ENCODE data around the gene TXNDC5. TPM values are rescaled to one million over a fixed set of nuclear protein-coding genes. Genes with fewer than 3 reads are reported as not detected.

Gene TXNDC5
- total RNA-seq, 4 donors from 2014 or later: 113 to 159 (median 132) TPM

DNA sequence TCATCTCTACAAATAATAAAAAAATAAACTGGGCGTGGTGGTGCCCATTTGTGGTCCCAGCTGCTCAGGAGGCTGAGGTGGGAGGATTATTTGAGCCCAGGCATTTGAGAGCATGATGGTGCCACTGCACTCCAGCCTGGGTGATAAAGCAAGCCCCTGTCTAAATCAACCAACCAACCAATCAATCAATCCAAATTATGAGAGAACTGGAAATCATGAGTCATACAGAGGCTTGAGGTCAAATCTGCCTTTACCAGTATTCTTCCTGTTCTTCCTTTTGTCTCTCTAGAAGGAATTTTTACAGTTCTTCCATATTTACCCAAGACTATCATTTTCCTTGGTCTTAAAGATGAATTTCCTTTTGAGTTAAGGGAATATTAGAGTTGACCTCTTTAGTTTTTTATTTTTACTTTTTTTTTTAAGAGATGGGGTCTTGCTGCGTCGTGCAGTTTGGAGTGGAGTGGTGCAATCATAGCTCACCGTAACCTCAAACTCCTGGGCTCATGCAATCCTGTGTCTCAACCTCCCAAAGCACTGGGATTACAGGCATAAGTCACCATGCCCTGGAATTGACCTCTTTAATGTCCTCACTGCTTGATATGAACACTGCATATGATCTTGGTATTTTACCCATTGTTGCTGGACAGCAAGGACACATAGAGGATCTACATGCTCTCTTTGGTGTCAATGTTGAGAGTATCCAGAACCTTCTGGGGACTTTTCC is 44.1 kb upstream of the TXNDC5 start:
- TF ChIP-seq, protein P1, sequence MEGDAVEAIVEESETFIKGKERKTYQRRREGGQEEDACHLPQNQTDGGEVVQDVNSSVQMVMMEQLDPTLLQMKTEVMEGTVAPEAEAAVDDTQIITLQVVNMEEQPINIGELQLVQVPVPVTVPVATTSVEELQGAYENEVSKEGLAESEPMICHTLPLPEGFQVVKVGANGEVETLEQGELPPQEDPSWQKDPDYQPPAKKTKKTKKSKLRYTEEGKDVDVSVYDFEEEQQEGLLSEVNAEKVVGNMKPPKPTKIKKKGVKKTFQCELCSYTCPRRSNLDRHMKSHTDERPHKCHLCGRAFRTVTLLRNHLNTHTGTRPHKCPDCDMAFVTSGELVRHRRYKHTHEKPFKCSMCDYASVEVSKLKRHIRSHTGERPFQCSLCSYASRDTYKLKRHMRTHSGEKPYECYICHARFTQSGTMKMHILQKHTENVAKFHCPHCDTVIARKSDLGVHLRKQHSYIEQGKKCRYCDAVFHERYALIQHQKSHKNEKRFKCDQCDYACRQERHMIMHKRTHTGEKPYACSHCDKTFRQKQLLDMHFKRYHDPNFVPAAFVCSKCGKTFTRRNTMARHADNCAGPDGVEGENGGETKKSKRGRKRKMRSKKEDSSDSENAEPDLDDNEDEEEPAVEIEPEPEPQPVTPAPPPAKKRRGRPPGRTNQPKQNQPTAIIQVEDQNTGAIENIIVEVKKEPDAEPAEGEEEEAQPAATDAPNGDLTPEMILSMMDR (IDR thresholded peaks at IDR 0.05): no peak
- TF ChIP-seq POLR2A (IDR thresholded peaks at IDR 0.05): no peak
- Histone ChIP-seq H3K27ac (no peak overlapping the region), H3K4me3 (replicated peaks in 1 of 3) (no peak overlapping the region), H3K27me3 (no peaks in the 10 kb centered on the region), H3K4me1 (no peaks in the 10 kb centered on the region), H3K36me3 (no peaks in the 10 kb centered on the region), H3K9me3 (no peaks in the 10 kb centered on the region)
- intact Hi-C loops (cut with DNase I): no loop called here
- no peak for DNase-seq
- WGBS, 2 donors: 93 to 95% methylated on average over 4 of the region's 4 CpGs

DNA sequence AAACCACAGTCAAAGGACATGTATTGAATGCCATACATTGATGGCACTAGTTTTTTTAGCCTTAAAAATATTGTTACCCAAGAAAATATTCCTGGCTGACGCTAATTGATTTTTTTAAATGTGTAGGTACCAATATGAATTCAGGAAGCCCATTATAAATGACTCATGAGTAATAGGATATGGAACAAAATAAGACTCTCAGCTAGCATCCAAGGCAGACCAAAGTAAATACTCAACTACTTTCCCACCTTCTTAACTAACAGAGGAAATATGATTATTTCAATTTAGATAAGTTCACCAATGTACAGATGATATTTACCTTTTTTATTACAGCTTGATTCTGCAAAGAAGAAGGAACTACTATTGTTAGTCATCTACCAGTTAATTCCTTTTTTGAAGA is 43.2 kb upstream of the TXNDC5 start:
- Histone ChIP-seq H3K4me3 (replicated peaks in 1 of 3) (no peak overlapping the region), H3K9me3 (no peaks in the 10 kb centered on the region), H3K27ac (no peak overlapping the region), H3K27me3 (no peaks in the 10 kb centered on the region), H3K4me1 (no peaks in the 10 kb centered on the region), H3K36me3 (no peaks in the 10 kb centered on the region)
- intact Hi-C loops (cut with DNase I): no loop called here
- no peak for DNase-seq
- no peak for TF ChIP-seq POLR2A (IDR thresholded peaks at IDR 0.05)
- TF ChIP-seq, protein P1 (IDR thresholded peaks at IDR 0.05): no peak
- WGBS, 2 donors: 90 to 94% methylated on average over 1 of the region's 1 CpG

DNA sequence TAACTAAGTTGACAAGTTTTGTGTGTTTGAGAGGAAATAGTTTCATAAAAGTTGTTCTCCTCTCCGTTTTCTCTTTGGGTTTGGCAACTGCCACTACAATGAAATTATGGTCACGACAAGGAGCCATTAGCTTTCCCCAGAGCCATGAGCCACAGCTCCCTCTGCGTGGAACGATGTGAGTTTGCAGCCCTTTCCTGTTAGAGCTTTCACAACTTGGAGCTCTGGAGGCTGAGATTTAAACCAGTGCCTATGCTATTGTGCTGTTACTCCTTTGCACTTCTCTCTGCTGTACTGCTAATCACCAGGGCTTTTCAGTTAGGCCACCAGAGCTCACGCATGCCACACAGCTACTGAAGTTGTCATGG is 29.3 kb upstream of the TXNDC5 start:
- intact Hi-C loops (cut with DNase I): no loop called here
- Histone ChIP-seq H3K27me3 (no peaks in the 10 kb centered on the region), H3K9me3 (no peaks in the 10 kb centered on the region), H3K27ac (no peak overlapping the region), H3K36me3 (no peaks in the 10 kb centered on the region), H3K4me1 (no peaks in the 10 kb centered on the region), H3K4me3 (replicated peaks in 1 of 3) (no peak overlapping the region)
- WGBS, 2 donors: 57 to 79% methylated on average over 5 of the region's 5 CpGs
- DNase-seq: no peak
- TF ChIP-seq, protein P1 (IDR thresholded peaks at IDR 0.05): no peak
- no peak for TF ChIP-seq POLR2A (IDR thresholded peaks at IDR 0.05)

DNA sequence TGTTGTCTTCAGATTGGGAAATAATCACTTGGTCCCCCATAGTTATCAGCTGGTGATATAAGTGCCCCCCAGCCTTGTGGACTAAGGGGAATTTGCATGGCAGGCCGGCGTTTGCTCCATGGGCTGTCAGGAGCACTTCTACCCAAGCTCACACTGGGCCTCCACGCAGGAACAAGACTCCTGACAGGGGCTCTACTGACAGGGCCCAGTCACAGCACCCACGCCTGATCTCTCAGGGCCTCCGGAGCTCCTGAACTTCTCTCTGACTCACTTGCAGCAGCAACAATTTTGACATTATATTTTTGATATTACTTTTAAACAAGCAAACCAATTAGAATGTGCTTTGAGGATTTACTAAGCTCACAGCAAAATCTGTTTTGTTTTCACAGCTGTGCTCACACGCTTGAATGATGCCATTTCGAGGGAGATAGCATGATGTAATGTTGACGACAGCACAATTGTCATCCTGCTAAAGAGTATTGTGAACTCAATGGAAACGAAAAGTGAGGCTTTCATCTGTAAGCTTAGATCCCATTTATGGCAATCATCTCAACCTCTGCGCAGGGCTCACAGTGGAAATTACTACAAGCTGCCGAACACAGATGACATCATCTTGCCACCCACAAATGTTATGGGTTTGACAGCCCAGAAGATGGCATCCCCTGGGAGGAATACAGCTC is 28.7 kb upstream of the TXNDC5 start:
- H3K4me3 ChIP-seq (replicated peaks in 1 of 3): no peak overlapping the region
- H3K27ac ChIP-seq: no peak overlapping the region
- intact Hi-C loops (cut with DNase I): no loop called here
- no peaks in the 10 kb centered on the region for H3K27me3 ChIP-seq
- WGBS, 2 donors: 70 to 84% methylated on average over 11 of the region's 11 CpGs
- no peaks in the 10 kb centered on the region for H3K9me3 ChIP-seq
- no peak for TF ChIP-seq POLR2A (IDR thresholded peaks at IDR 0.05)
- TF ChIP-seq, protein P1 (IDR thresholded peaks at IDR 0.05): no peak
- H3K4me1 ChIP-seq: no peaks in the 10 kb centered on the region
- DNase-seq: no peak
- H3K36me3 ChIP-seq: no peaks in the 10 kb centered on the region

DNA sequence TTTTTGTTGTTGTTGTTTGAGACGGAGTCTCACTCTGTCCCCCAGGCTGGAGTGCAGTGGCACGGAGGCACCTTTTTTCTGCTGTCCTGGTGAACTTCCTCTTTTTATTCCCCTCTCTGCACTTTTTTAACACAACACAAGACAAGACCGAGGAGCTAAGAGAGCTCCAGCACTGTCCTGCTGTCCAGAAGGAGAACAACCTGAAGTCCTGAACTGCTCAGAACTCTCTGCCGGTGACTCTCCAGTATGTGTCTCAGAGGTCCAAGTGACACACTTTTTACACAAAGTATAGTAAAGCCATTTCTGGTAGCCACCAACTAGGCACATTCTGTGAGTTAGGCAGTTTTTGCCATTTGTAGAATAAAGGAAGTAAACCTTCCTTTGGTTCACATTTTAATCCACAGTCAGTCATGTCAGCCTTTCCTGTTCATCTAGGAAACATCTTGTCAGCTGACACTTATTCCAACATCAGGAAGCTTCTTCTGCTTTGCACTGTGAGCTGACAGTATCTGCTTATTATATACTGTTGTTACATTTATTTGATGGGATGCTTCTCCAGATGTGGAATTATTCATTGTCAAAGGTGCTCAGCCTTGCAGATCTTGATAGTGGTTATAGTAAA is 28.1 kb upstream of the TXNDC5 start:
- Histone ChIP-seq H3K27me3 (no peaks in the 10 kb centered on the region), H3K9me3 (no peaks in the 10 kb centered on the region), H3K36me3 (no peaks in the 10 kb centered on the region), H3K27ac (no peak overlapping the region), H3K4me3 (replicated peaks in 1 of 3) (no peak overlapping the region), H3K4me1 (no peaks in the 10 kb centered on the region)
- no peak for DNase-seq
- WGBS, 2 donors: 79 to 86% methylated on average over 4 of the region's 4 CpGs
- intact Hi-C loops (cut with DNase I): no loop called here
- TF ChIP-seq, protein P1 (IDR thresholded peaks at IDR 0.05): no peak
- TF ChIP-seq POLR2A (IDR thresholded peaks at IDR 0.05): no peak

Data from thyroid gland (tissue), 4 donors.